ENCODE results near the gene CHI3L2. TPM values are rescaled to one million over a fixed set of nuclear protein-coding genes. Genes with fewer than 3 reads are reported as not detected.

The CHI3L2 gene
- total and polyA plus RNA-seq, 7 donors: 0.24 to 2.2 (median 0.42) TPM

DNA sequence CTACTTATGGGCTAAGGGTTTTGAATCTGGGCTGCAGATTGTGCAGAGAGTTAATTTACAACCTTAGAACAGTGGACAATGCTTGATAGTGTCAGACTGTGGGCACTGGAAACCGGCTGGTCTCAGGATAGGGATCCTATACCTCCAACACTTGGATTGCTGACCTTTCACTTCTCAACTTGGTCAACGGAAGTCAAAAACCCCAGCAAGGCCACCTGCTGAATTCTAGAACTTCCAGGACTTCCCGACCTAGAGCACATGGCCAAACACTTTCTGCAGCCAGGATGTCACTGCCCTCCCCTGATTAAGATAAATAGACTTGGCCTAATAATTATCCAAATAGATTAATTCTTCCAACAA lies 26.7 kb upstream of the CHI3L2 start:
- no peaks in the 10 kb centered on the region for H3K9me3 ChIP-seq
- DNase-seq (no peak), ATAC-seq (no peak)
- H3K4me3 ChIP-seq: no peak overlapping the region
- no peak overlapping the region for H3K27ac ChIP-seq
- TF ChIP-seq, protein P1, sequence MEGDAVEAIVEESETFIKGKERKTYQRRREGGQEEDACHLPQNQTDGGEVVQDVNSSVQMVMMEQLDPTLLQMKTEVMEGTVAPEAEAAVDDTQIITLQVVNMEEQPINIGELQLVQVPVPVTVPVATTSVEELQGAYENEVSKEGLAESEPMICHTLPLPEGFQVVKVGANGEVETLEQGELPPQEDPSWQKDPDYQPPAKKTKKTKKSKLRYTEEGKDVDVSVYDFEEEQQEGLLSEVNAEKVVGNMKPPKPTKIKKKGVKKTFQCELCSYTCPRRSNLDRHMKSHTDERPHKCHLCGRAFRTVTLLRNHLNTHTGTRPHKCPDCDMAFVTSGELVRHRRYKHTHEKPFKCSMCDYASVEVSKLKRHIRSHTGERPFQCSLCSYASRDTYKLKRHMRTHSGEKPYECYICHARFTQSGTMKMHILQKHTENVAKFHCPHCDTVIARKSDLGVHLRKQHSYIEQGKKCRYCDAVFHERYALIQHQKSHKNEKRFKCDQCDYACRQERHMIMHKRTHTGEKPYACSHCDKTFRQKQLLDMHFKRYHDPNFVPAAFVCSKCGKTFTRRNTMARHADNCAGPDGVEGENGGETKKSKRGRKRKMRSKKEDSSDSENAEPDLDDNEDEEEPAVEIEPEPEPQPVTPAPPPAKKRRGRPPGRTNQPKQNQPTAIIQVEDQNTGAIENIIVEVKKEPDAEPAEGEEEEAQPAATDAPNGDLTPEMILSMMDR (IDR thresholded peaks at IDR 0.05): no peak
- H3K27me3 ChIP-seq (ENCODE audit: insufficient read depth in 3 of 3, low read length in 2 of 3): peaks cover 0 to 29% (median 14%) of the 10 kb centered on the region in 3 donors
- H3K36me3 ChIP-seq (ENCODE audit: insufficient read depth in 1 of 2, low read depth in 1 of 2): no peaks in the 10 kb centered on the region
- peaks cover 4% of the 10 kb centered on the region for H3K4me1 ChIP-seq
- 42 to 51% (median 46%) methylated on average over 3 of the region's 3 CpGs for WGBS, 3 donors
- intact Hi-C loops (cut with DNase I): no loop called here

DNA sequence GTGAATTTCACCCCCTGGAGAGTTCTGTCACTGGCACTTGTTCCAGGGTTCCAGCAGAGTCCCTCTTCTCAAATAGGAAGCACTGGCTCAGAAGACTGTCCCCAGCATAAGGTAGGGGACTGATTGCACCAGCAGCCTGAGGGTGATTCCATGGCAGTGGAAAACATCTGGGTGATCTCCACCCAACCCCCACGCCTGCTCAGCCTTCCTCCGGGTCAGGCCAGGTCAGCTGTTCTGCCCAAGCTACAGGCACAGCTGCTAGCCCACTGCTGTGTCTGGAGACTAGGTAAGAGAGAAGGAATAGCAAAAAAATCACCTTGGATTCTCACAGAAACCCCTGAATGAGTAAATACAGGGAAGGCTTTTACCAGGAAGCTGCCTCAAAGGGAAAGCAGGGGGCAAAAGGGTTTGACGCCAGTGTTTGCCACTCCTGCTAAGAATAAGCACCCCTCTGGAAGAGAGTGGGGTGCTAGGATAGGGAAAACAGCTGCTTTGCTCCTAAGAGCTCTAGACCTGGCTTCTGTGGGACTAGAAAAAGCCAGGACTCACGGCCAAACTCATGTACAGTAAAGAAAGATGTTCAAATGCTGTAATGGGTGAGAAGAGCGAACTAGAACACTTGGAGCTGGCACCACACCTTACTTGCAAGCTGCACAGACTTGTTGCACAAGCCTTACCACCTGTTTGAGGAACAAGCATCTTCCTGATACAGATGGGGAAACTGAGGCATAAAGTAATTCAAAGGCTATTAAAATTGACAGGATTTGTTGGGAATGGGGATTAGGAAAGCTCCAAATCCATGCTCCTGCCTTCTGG lies 26.0 kb upstream of the CHI3L2 start:
- peaks cover 4% of the 10 kb centered on the region for H3K4me1 ChIP-seq
- H3K4me3 ChIP-seq: no peak overlapping the region
- H3K27ac ChIP-seq: no peak overlapping the region
- intact Hi-C loops (cut with DNase I): no loop called here
- WGBS, 3 donors: 38 to 55% (median 41%) methylated on average over 5 of the region's 5 CpGs
- no peaks in the 10 kb centered on the region for H3K36me3 ChIP-seq (ENCODE audit: insufficient read depth in 1 of 2, low read depth in 1 of 2)
- H3K9me3 ChIP-seq: no peaks in the 10 kb centered on the region
- peaks cover 0 to 36% (median 14%) of the 10 kb centered on the region in 3 donors for H3K27me3 ChIP-seq (ENCODE audit: insufficient read depth in 3 of 3, low read length in 2 of 3)
- TF ChIP-seq, protein P1 (IDR thresholded peaks at IDR 0.05): no peak
- no peak for ATAC-seq
- no peak for DNase-seq

DNA sequence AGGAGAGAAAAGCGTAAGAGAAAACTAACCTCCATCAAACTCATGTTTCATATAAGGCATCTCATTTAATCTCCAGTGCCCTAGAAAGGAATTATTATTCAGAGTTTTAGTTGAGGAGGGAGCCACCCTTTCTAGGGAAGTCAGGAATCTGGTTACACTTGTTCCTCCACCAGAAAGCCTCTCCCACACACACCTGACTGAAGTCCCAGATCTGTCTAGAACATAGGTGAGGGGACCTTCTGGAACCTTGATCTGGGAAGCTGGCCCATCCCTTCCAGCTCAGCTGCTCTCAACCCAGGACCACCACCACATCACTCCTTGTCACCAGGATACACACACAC lies 25.2 kb upstream of the CHI3L2 start:
- Histone ChIP-seq H3K4me1 (peaks cover 4% of the 10 kb centered on the region), H3K4me3 (no peak overlapping the region), H3K36me3 (ENCODE audit: insufficient read depth in 1 of 2, low read depth in 1 of 2) (no peaks in the 10 kb centered on the region), H3K9me3 (no peaks in the 10 kb centered on the region), H3K27ac (no peak overlapping the region), H3K27me3 (ENCODE audit: insufficient read depth in 3 of 3, low read length in 2 of 3) (peaks cover 0 to 40% (median 17%) of the 10 kb centered on the region in 3 donors)
- ATAC-seq (no peak), DNase-seq (no peak)
- intact Hi-C loops (cut with DNase I): no loop called here
- TF ChIP-seq, protein P1 (IDR thresholded peaks at IDR 0.05): no peak
- WGBS, 3 donors: 96 to 100% (median 100%) methylated on average over 1 of the region's 1 CpG

DNA sequence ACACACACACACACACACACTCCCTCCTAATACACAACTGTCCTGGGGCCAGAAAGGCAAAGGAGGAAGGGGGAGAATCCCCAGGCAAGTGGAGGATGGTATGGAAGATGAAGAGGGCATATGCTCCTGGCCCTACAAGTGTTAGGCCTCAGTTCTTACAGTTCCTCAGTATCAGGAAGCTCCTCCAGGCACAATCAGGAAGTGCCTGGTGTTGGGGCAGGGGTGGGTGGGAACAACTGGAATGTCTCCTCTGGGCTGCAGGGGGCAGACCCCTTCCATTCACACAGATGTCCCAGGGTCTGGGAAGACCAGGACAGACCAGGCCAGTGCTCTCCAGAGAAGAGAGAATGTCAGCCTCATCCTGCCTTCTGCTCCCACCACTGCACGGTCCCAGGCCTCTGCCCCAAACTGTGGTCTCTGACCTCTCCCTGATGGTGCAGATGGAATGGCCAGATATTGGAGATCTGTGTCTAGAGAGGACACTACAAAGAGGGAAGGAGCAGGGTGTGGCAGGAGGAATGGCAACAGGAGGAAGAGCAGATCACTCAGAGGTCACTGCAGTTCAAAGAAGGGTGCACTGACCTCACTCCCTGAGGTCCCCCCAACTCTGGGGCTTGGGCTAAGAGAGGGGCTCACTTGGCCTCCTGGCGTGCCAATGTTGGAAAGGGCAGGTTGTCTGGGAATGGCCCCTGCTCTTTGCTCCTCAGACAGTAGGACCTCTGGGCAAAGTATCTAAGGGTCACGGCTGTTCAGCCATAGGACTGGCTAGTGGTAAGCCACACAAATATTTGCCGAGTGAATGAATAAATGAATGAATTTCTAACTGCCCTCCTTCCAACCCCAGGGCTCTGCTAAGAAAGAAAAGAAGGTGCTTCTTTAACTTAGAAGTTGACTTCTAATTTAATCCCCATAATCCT lies 24.5 kb upstream of the CHI3L2 start:
- H3K27me3 ChIP-seq (ENCODE audit: insufficient read depth in 3 of 3, low read length in 2 of 3): peaks cover 0 to 40% (median 17%) of the 10 kb centered on the region in 3 donors
- 82 to 90% (median 83%) methylated on average over 4 of the region's 4 CpGs for WGBS, 3 donors
- no peaks in the 10 kb centered on the region for H3K9me3 ChIP-seq
- peaks cover 4% of the 10 kb centered on the region for H3K4me1 ChIP-seq
- DNase-seq (no peak), ATAC-seq (no peak)
- H3K27ac ChIP-seq: no peak overlapping the region
- peak overlapping the region; percentile 74 for H3K4me3 ChIP-seq
- TF ChIP-seq, protein P1 (IDR thresholded peaks at IDR 0.05): no peak
- intact Hi-C loops (cut with DNase I): no loop called here
- H3K36me3 ChIP-seq (ENCODE audit: insufficient read depth in 1 of 2, low read depth in 1 of 2): no peaks in the 10 kb centered on the region
